GM18907 (cell line): ENCODE measurements around the gene TNFRSF6B.
"Not testable (repeated sequence)": the region's sequence is repeated elsewhere in the genome, so short reads cannot be mapped to it uniquely, and the experiment has no call there.

Experiments
- ATAC-seq: cut with Tn5 transposase; IDR thresholded peaks from one replicate; pipeline ENCODE4 v1.9.1; 2021; ENCODE audit warnings: mild to moderate bottlenecking, moderate library complexity; ENCODE audit not compliant: unreplicated experiment

Gene TNFRSF6B, protein sequence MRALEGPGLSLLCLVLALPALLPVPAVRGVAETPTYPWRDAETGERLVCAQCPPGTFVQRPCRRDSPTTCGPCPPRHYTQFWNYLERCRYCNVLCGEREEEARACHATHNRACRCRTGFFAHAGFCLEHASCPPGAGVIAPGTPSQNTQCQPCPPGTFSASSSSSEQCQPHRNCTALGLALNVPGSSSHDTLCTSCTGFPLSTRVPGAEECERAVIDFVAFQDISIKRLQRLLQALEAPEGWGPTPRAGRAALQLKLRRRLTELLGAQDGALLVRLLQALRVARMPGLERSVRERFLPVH

GRCh38 chr20:63696628-63697356, at the start of gene TNFRSF6B:
TSS of gene TNFRSF6B (plus strand) at chr20:63696652. CDS start at chr20:63696768, 116 bp downstream.
- ATAC-seq = no peak

DNA sequence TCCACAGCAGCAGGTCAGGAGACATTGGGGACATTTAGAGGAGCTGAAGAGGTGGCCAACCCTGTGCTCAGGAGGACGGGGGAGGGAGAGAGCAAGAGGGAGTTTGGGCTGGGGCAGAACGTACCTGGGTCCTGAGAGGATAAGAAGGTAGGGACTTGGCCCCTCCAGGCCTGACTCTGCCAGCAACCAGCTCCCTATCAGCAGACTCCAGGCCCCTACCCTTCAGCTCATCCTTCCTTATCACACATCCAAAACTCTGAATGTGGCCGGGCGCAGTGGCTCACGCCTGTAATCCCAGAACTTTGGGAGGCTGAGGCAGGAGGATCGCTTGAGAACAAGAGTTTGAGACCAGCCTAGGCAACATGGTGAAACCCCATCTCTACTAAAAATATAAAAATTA, 48.3 kb upstream of the TNFRSF6B start:
- no peak for ATAC-seq

- no peak for ATAC-seq
Observed at GRCh38 chr20:63648895-63649589, 47.4 kb upstream of the TNFRSF6B start.

GRCh38 chr20:63650486-63650885, 46.0 kb upstream of the TNFRSF6B start:
- not testable (repeated sequence) for ATAC-seq

- no peak for ATAC-seq
Observed at GRCh38 chr20:63651942-63652191, 44.6 kb upstream of the TNFRSF6B start.

- no peak for ATAC-seq
Observed at GRCh38 chr20:63652192-63652980, 44.1 kb upstream of the TNFRSF6B start.

- ATAC-seq = no peak
Observed at GRCh38 chr20:63653041-63653973, 43.1 kb upstream of the TNFRSF6B start, which contains the start of gene STMN3. TSS of gene STMN3 (minus strand) at chr20:63653424. CDS start at chr20:63653345, 79 bp downstream.

GRCh38 chr20:63653974-63654668, 42.3 kb upstream of the TNFRSF6B start:
- ATAC-seq = no peak

- ATAC-seq = no peak
Observed at GRCh38 chr20:63655249-63655648, 41.2 kb upstream of the TNFRSF6B start.

- no peak for ATAC-seq
Observed at GRCh38 chr20:63656451-63656850, 40.0 kb upstream of the TNFRSF6B start.

DNA sequence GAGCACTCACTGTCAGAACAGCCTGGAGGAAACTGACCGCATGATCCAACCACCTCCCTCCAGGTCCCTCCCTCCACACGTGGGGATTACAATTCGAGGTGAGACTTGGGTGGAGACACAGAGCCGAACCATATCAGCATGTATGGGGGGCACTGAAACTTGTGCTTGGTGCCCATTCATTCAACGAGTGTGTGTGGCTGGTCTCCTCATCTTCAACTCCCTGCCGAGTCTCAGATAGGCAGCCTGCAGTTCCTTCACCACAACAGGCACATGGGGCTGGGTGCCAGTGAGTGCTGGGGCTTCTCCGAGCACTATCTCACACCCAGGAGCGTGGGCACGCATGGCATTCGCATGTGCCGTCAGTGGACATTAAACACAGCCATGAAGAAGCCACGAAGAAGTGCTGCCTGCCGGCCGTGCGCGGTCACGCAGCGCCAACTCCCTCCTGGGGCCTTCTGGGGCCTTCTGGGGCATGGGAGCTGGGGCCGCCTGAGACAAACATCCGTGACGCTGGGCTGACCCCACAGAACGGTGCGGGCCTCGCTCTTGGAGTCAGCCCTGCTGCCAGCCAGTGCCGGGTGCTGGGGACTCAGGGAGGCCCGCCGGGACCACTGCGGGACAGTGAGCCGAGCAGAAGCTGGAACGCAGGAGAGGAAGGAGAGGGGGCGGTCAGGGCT, 39.1 kb upstream of the TNFRSF6B start:
- ATAC-seq = peak; percentile 2

GRCh38 chr20:63657937-63658748, 38.3 kb upstream of the TNFRSF6B start, which contains the start of gene RTEL1:
TSS of gene RTEL1 (plus strand) at chr20:63658312. CDS start at chr20:63659403, 1,091 bp downstream.
- ATAC-seq = peak; percentile 83

- ATAC-seq = peak; percentile 26
Observed at GRCh38 chr20:63658749-63659187, 37.7 kb upstream of the TNFRSF6B start.

GRCh38 chr20:63659370-63659769, 37.1 kb upstream of the TNFRSF6B start:
- ATAC-seq = no peak

DNA sequence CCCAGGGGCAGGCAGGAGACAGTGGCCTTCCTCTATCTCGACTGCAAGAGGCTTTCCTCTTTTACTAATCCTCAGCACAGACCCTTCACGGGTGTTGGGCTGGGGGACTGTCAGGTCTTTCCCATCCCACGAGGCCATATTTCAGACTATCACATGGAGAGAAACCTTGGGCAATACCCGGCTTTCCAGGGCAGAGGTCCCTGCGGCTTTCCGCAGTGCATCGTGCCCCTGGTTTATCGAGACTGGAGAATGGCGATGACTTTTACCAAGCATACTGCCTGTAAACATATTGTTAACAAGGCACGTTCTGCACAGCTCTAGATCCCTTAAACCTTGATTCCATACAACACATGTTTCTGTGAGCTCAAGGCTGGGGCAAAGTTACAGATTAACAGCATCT, 36.3 kb upstream of the TNFRSF6B start:
- not testable (repeated sequence) for ATAC-seq

DNA sequence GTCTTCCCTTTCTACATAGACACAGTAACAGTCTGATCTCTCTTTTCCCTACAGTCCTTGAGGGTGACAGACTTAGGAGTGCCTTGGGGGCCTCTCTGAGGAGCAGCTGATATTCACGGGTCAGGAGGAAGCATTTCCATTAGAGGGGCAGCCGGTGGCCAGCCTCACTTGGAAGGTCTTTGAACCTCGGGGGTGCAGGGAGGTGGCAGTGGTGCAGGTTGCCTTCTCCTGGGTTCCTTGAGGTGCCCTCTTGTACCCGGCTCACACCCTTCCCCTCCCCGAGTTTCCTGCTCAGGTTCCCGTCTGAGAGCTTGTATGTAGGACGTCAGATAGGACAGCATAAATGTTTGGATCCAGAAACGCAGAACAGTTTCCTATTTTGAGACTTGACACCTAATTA, 35.8 kb upstream of the TNFRSF6B start:
- ATAC-seq = no peak

DNA sequence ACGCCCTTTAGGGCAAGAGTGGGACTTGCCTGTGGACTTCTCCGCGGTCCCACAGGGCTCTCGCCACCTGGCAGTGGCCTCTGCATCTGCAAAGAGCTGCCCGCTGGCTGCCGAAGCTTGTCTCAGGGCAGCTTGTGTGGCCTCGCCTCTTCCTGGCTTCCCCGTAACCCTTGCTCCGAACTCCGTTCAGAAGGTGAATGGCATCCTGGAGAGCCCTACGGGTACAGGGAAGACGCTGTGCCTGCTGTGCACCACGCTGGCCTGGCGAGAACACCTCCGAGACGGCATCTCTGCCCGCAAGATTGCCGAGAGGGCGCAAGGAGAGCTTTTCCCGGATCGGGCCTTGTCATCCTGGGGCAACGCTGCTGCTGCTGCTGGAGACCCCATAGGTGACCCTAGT, 35.3 kb upstream of the TNFRSF6B start:
- no peak for ATAC-seq
